Measurements from ENCODE around the gene ZNF561. TPM values are rescaled to one million over a fixed set of nuclear protein-coding genes. Genes with fewer than 3 reads are reported as not detected.
A peak's percentile ranks its signal among the peaks of the same experiment; 100 is the strongest.

ZNF561 gene
- total RNA-seq, 1 donor from 2014 or later, result 89.8 TPM

- TF ChIP-seq CTCF (IDR thresholded peaks at IDR 0.05; ENCODE audit: unreplicated experiment), result no peak
- H3K27me3 Mint-ChIP-seq (ENCODE audit: low read depth), result no peaks in the 10 kb centered on the region
- DNase-seq (ENCODE audit: low spot score in 2 of 2, unreplicated experiment in 2 of 2), result no peak
- H3K36me3 Mint-ChIP-seq, result peaks cover 28% of the 10 kb centered on the region
- H3K27ac Mint-ChIP-seq, result no peak overlapping the region
- H3K9me3 Mint-ChIP-seq, result peaks cover 2% of the 10 kb centered on the region
- no peaks in the 10 kb centered on the region for H3K4me1 Mint-ChIP-seq
- H3K4me3 Mint-ChIP-seq, result no peak overlapping the region
These were observed 15.0 kb upstream of the ZNF561 start for GRCh38 chr19:9636018-9636417.

- H3K27me3 Mint-ChIP-seq (ENCODE audit: low read depth), result no peaks in the 10 kb centered on the region
- no peaks in the 10 kb centered on the region for H3K9me3 Mint-ChIP-seq
- peaks cover 31% of the 10 kb centered on the region for H3K36me3 Mint-ChIP-seq
- H3K4me1 Mint-ChIP-seq, result peaks cover 18% of the 10 kb centered on the region
- no peak for TF ChIP-seq CTCF (IDR thresholded peaks at IDR 0.05; ENCODE audit: unreplicated experiment)
- no peak overlapping the region for H3K27ac Mint-ChIP-seq
- H3K4me3 Mint-ChIP-seq, result no peak overlapping the region
- DNase-seq (ENCODE audit: low spot score in 2 of 2, unreplicated experiment in 2 of 2), result no peak
These were observed 6.8 kb upstream of the ZNF561 start for GRCh38 chr19:9627856-9628255.

GRCh38 chr19:9622531-9622930 is 1.5 kb upstream of the ZNF561 start:
- Mint-ChIP-seq H3K27me3 (ENCODE audit: low read depth) (no peaks in the 10 kb centered on the region), H3K9me3 (no peaks in the 10 kb centered on the region), H3K4me3 (peak overlapping the region; percentile 58), H3K4me1 (peaks cover 32% of the 10 kb centered on the region), H3K36me3 (peaks cover 22% of the 10 kb centered on the region), H3K27ac (peak overlapping the region; percentile 97)
- DNase-seq (ENCODE audit: low spot score in 2 of 2, unreplicated experiment in 2 of 2), result no peak
- TF ChIP-seq CTCF (IDR thresholded peaks at IDR 0.05; ENCODE audit: unreplicated experiment), result no peak

GRCh38 chr19:9620842-9621155 is 233 bp downstream of the ZNF561 start:
- Mint-ChIP-seq H3K27me3 (ENCODE audit: low read depth) (no peaks in the 10 kb centered on the region), H3K4me3 (peak overlapping the region; percentile 93), H3K36me3 (peaks cover 25% of the 10 kb centered on the region), H3K27ac (peak overlapping the region; percentile 100), H3K4me1 (peaks cover 27% of the 10 kb centered on the region), H3K9me3 (peaks cover 2% of the 10 kb centered on the region)
- TF ChIP-seq CTCF (IDR thresholded peaks at IDR 0.05; ENCODE audit: unreplicated experiment), result no peak
- no peak for DNase-seq (ENCODE audit: low spot score in 2 of 2, unreplicated experiment in 2 of 2)

GRCh38 chr19:9615844-9616243 is 5.2 kb downstream of the ZNF561 start:
- TF ChIP-seq CTCF (IDR thresholded peaks at IDR 0.05; ENCODE audit: unreplicated experiment), result no peak
- Mint-ChIP-seq H3K27ac (no peak overlapping the region), H3K36me3 (peaks cover 68% of the 10 kb centered on the region), H3K27me3 (ENCODE audit: low read depth) (no peaks in the 10 kb centered on the region), H3K4me1 (peaks cover 4% of the 10 kb centered on the region), H3K4me3 (no peak overlapping the region), H3K9me3 (peaks cover 18% of the 10 kb centered on the region)
- DNase-seq (ENCODE audit: low spot score in 2 of 2, unreplicated experiment in 2 of 2), result no peak

- TF ChIP-seq CTCF (IDR thresholded peaks at IDR 0.05; ENCODE audit: unreplicated experiment), result no peak
- H3K4me3 Mint-ChIP-seq, result no peak overlapping the region
- peaks cover 45% of the 10 kb centered on the region for H3K9me3 Mint-ChIP-seq
- H3K36me3 Mint-ChIP-seq, result peaks cover 81% of the 10 kb centered on the region
- H3K27me3 Mint-ChIP-seq (ENCODE audit: low read depth), result no peaks in the 10 kb centered on the region
- DNase-seq (ENCODE audit: low spot score in 2 of 2, unreplicated experiment in 2 of 2), result no peak
- H3K27ac Mint-ChIP-seq, result no peak overlapping the region
- no peaks in the 10 kb centered on the region for H3K4me1 Mint-ChIP-seq
These were observed 10.4 kb downstream of the ZNF561 start for GRCh38 chr19:9610484-9611113.

Data from mesothelial cell of epicardium (in vitro differentiated cells).